Heart left ventricle (tissue), 13 donors: ENCODE measurements around the gene PLPP1.

ENCODE experiments used
- POLR2A ChIP-seq, 2 donors: fragments of 450-650 bp; IDR thresholded peaks; one replicate each; pipeline ENCODE4 v1.6.1; 2017; ENCODE audit warnings: antibody characterized with exemption in 2 of 2, mild to moderate bottlenecking in 2 of 2, moderate library complexity in 2 of 2
- TF ChIP-seq, protein P1 (sequence below), 12 donors: fragments of 200-600 bp; sonication (generic) in 4 of 12; IDR thresholded peaks; one replicate each; pipeline versions ENCODE4 v1.5.0 to v1.8.0; 2018 to 2022; ENCODE audit warnings: antibody characterized with exemption in 12 of 12, mild to moderate bottlenecking in 5 of 12
- donor health status: ischemic (EF 13 %, LVEDD 7.1; RV severe dilation, severe dysfunction).
- donor health status: DM: no; HTN: yes; CAD: no.
- donor health status: DM: no; HTN: no; CAD: no.
- donor health status: ischemic (EF 25% LVEDD 6.9; RV normal size, moderate dysfunction).
- donor health status: ischemic (EF 25% LVEDD 5.7; RV mildly dilated, moderate dysfunction).
- donor health status: ischemic (EF 35%, LVEDD 5.7; RV mildly dilated, moderate dysfunction).
- donor health status: nonischemic (EF 11% LVEDD 7.7; RV severe dilation, severe dysfunction).
- donor health status: DM: yes; HTN: yes; CAD: no.
- donor health status: PGD.
- donor health status: ischemic (EF 29% LVEDD 5.4; RV normal size, mild dysfunction).
- donor health status: nonischemic (EF 23%, LVEDD 6.1; RV moderate dilation, normal function).

DNA sequence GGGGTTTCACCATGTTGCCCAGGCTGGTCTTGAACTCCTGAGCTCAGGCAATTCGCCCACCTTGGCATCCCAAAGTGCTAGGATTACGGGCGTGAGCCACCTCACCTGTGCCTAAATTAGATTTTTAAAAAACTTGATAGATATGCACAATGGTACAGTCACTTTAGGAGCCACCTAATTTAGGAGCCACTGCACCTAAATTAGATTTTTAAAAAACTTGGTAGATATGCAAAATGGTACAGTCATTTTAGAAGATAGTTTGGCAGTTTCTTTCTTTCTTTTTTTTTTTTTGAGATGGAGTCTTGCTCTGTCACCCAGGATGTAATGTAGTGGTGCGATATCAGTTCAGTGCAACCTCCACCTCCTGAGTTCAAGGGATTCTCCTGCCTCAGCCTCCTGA, 37.8 kb upstream of the PLPP1 start:
- TF ChIP-seq, protein P1, sequence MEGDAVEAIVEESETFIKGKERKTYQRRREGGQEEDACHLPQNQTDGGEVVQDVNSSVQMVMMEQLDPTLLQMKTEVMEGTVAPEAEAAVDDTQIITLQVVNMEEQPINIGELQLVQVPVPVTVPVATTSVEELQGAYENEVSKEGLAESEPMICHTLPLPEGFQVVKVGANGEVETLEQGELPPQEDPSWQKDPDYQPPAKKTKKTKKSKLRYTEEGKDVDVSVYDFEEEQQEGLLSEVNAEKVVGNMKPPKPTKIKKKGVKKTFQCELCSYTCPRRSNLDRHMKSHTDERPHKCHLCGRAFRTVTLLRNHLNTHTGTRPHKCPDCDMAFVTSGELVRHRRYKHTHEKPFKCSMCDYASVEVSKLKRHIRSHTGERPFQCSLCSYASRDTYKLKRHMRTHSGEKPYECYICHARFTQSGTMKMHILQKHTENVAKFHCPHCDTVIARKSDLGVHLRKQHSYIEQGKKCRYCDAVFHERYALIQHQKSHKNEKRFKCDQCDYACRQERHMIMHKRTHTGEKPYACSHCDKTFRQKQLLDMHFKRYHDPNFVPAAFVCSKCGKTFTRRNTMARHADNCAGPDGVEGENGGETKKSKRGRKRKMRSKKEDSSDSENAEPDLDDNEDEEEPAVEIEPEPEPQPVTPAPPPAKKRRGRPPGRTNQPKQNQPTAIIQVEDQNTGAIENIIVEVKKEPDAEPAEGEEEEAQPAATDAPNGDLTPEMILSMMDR (IDR thresholded peaks at IDR 0.05): no peak
- no peak for TF ChIP-seq POLR2A (IDR thresholded peaks at IDR 0.05)
